GM18520 (cell line): ENCODE results near the gene FRMD1.

Source experiments
- ATAC-seq: cut with Tn5 transposase; IDR thresholded peaks from one replicate; pipeline ENCODE4 v1.9.1; 2021; ENCODE audit not compliant: unreplicated experiment

FRMD1 gene

DNA sequence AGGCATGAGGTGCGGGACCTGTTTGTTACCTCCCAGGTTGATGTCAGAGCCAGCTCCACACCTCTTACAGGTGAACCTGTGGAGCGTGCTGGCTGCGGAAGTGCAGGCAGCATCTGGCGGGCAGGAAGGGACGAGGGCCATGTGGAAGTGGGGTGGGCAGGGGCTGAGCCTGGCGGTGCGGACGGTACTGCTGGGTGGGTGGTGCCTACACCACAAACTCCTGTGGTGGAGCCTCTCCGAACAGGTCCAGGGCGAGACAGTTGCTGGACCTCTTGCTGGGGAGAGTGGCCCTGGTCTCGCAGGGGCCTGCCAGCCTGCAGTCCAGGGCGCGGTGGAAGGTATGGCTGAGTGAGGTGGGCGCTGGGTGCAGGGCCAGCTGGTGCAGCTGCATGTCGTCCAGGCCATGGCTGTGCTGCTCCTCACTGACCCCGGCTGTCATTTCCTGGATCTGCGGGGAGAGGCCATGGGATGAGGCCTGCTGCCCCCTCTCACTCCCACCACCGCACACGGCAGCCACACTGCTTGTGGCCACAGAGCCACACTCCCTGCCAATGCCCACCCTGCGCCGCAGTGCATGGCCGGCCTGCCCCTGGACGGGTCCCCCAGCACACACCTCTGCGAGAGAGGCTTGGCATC, 22.0 kb downstream of the FRMD1 start:
- ATAC-seq: no peak

GRCh38 chr6:168055696-168056489, 23.1 kb downstream of the FRMD1 start:
- ATAC-seq: no peak

GRCh38 chr6:168054765-168055560, 24.0 kb downstream of the FRMD1 start:
- ATAC-seq: no peak

DNA sequence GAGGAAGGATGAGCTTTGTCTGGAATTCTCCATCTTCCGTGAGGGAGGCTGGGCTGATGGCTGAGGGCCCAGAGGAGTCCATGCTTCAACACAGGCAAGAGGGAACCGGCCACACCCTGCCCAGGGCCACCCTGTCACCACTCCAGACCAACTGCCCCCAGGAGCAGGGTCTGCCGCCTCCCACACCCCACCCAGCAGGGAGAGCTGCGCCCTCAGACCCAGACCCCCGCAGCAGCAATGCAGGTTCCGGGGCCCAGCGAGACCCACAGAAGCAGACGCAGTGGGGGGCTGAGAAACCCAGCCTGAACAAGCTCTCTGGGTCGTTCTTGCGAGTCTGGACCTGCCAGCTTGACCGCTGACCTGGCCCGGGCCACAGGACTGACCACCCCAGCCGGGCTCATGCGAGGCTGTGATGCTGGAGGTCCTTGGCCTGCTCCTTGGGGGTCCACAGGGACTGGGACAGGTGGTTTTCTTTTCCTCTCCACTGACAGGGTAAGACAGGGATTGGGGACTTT, 25.0 kb downstream of the FRMD1 start:
- no peak for ATAC-seq

- no peak for ATAC-seq
Measured at GRCh38 chr6:168053086-168053956, 25.7 kb downstream of the FRMD1 start.

DNA sequence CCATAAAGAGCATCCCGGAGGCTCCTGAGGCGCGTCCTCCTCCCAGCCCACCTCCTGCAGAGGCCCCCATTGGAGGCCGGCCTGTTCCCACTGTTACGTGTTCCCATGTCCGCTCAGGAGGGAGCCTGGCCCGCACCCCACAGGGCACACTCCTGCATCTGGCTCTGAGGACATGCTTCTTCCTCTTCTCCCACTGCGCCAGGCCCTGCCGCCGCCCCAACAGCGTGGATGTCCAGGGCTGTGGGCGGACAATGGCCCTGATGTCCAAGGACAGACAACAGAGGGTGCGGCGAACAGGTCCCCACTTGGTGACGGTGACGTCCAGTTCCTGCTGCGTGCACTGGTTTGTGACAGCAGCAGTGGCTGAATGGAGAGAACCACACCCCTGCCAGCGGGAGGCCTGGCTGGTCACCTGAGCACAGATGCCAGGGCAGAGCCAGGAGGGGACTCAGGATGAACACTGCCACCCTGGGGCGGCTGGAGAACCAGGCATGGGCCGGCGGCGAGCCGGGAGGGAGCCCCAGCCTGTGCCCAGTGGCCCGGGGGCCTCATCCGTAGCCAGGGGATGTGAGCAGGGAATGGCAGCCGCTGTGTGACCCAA, 26.6 kb downstream of the FRMD1 start:
- no peak for ATAC-seq

GRCh38 chr6:168051648-168052047, 27.4 kb downstream of the FRMD1 start:
- ATAC-seq: no peak

DNA sequence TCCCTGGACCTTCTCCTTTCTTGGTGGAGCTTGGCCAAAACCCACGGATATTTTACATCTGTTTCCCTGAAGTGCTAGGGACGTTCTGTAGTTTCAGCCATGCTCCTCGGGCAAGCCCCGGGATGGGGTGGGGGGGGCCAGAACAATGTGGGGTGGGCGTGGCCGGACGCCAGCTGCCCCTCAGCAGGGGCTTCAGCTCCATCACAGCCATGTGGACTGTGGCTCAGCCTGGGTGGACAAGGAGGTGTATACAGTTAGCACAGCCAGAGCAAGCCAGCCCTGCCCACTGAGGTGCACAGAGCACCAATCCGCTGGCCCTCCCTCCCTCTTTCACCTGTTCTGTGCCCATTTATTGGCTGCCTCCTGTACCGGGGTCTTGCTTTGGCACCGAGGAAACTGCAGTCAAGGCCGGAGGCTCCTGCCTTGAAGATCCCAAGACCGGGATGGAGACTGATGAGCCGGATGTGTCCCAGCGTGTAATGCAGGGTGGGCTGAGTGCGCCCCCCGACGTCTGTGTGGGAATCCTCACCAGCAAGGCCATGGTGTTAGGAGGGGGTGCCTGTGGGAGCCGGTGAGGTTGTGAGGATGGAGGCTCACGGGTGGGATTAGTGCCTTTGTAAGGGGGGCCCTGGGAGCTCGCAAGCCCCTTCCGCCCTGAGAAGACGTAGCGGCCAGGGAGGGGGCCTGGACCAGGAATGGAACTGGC, 28.0 kb downstream of the FRMD1 start:
- no peak for ATAC-seq

- ATAC-seq: no peak
Measured at GRCh38 chr6:168050225-168050880, 28.7 kb downstream of the FRMD1 start.

GRCh38 chr6:168049706-168050224, 29.2 kb downstream of the FRMD1 start:
- ATAC-seq: no peak

GRCh38 chr6:168049277-168049676, 29.7 kb downstream of the FRMD1 start:
- no peak for ATAC-seq

DNA sequence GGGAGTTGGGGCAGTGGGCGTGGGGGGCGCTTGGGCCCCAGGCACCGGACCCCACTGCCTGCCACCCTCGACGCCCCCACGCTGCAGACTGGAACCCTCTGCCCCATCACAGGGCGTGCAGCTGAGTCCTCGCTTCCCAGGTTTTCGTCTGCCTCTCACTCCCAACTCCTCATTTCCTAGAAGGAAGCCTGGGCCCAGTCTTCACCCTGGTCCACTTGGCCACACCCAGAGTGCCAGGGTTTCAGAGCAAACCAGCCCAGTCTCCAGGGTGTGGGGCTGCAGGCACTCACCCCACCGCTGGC, 30.3 kb downstream of the FRMD1 start:
- ATAC-seq: no peak

DNA sequence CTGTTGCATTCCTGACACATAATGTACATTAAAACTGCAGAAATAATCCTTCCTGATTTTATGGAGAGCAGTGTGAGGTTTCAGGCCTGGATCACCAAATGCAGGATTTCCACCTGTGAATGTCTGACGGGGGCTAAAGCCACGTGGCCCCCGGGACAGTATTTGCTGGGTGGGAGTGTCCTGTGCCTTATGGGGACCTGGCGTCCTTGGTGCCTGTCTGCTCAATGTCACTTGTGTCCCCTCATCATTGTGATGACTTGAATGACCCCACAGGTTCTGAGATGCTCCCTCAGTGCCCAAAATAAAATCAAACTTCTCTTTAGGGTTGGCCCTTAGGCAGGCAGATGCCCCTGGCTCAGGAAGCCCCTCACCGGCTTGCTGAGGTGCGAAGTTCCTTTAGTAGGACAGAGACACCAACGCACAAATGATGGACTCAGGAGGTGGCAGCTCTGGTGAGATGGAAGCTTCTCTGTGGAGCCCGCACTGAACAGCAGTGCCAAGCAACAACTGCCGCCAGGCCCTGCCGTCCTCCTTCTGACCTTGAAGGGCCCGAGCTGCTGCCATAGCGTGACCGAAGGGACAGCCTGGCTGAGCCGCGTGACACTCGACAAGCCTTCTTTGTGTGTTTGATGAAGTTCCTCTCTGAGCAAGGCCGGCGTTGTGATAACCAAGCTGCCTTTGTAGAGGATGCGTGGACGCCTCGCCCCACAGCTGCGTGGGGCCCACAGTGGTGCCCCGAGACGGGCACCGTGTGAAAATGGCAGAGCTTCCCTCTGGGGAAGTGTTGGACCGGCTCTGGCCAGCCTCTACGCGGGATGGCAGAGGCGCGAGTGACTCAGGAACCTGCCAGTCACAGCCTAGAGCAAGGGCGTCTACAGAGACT, 30.9 kb downstream of the FRMD1 start:
- ATAC-seq: no peak

DNA sequence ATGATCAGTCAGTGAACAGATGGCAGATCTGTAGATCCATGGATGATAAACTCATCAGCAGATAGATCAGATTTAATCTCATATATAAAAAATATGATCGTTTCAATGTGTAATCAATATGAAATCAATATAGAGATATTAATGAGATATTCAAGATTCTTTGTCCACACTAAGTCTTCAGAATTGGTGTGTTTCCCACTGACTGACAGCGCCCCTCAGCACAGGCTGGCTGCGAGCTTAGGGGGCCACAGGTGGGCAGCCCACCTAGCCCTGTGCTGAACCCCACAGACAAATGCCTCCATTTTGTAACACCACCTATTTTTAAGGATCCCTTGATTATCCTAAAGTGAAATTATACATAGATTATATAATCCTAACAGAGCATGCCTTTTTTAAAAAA, 32.3 kb downstream of the FRMD1 start:
- no peak for ATAC-seq

DNA sequence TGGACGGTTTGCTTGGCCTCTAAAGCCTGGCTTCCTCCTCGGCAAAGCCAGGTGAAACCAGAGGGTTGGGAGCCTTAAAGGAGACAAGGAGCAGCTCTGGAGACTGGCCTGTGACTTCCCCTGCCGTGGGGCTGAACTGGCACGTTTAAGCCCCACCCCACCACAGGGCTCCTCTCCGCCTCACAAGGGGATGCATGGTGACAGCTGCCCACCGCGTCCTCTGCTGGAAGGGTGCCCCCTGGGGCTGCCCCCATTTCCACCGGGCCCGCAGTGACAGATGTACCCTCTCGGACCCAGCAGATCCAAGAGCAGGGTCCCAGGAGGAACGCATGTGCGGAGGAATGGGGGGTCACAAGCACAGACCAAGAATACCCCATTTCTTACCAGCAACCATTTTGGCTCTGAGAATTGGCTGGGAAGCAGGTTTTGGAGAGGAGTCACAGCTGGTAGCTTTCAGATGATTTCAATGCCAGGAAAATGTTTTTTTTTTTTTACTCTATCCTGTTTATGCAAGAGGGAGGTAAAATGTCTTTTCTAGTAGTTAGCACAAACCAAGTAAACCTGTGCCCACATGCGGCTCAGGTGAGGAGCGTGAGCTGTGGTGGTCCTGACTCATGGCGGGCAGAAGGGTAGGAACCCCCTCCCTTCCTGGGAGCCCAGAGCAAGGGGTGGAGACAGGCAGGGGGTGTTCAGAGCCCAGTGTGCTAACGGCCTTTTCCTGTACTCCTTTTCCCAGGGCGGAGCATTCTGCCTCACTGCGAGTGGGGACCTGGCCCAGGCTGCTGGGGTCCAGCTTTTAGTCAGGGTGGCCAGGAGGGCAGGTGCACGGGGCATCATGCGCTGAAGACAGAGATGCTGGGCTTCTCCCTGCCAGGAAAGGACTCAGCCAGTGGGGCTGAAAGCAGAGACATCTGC, 33.0 kb downstream of the FRMD1 start:
- ATAC-seq: no peak

GRCh38 chr6:168045141-168045691, 33.8 kb downstream of the FRMD1 start:
- ATAC-seq: no peak
